Chondrocyte (in vitro differentiated cells): ENCODE results near the gene NME4. TPM values are rescaled to one million over a fixed set of nuclear protein-coding genes. Genes with fewer than 3 reads are reported as not detected.
A peak's percentile ranks its signal among the peaks of the same experiment; 100 is the strongest.

Experiments
- DNase-seq: peaks from one replicate; pipeline ENCODE4 v3.0.0; 2021; ENCODE audit warnings: mixed read lengths, low spot score
- H3K27ac Mint-ChIP-seq: one replicate; pipeline ENCODE4 v1.8.0; 2021; ENCODE audit warnings: mild to moderate bottlenecking, moderate library complexity, mixed read lengths; ENCODE audit not compliant: unreplicated experiment
- H3K27me3 Mint-ChIP-seq: 2 replicates; pipeline ENCODE4 v1.8.0; 2021; ENCODE audit warnings: low read depth, mixed read lengths
- H3K36me3 Mint-ChIP-seq: 2 replicates; pipeline ENCODE4 v1.8.0; 2021; ENCODE audit warnings: low read depth, mixed read lengths
- H3K4me1 Mint-ChIP-seq: 2 replicates; pipeline ENCODE4 v1.8.0; 2021; ENCODE audit warnings: low read depth, mild to moderate bottlenecking, mixed read lengths
- H3K4me3 Mint-ChIP-seq: one replicate; pipeline ENCODE4 v1.8.0; 2021; ENCODE audit warnings: mild to moderate bottlenecking, moderate library complexity, mixed read lengths; ENCODE audit not compliant: unreplicated experiment
- H3K9me3 Mint-ChIP-seq: 2 replicates; pipeline ENCODE4 v1.8.0; 2021; ENCODE audit warnings: low read depth, mixed read lengths
- total RNA-seq: library from RNA; stranded (reverse); gene quantifications from 3 replicates; pipeline ENCODE4 v1.2.1, GENCODE V29; 2021
- TF ChIP-seq, protein P1 (sequence below): fragments of 200-600 bp; sonication (generic); IDR thresholded peaks from 2 replicates; pipeline ENCODE4 v1.5.0; 2021; ENCODE audit warnings: antibody characterized with exemption, mild to moderate bottlenecking, moderate library complexity

NME4 gene
- total RNA-seq, 1 donor from 2014 or later: 231 TPM

DNA sequence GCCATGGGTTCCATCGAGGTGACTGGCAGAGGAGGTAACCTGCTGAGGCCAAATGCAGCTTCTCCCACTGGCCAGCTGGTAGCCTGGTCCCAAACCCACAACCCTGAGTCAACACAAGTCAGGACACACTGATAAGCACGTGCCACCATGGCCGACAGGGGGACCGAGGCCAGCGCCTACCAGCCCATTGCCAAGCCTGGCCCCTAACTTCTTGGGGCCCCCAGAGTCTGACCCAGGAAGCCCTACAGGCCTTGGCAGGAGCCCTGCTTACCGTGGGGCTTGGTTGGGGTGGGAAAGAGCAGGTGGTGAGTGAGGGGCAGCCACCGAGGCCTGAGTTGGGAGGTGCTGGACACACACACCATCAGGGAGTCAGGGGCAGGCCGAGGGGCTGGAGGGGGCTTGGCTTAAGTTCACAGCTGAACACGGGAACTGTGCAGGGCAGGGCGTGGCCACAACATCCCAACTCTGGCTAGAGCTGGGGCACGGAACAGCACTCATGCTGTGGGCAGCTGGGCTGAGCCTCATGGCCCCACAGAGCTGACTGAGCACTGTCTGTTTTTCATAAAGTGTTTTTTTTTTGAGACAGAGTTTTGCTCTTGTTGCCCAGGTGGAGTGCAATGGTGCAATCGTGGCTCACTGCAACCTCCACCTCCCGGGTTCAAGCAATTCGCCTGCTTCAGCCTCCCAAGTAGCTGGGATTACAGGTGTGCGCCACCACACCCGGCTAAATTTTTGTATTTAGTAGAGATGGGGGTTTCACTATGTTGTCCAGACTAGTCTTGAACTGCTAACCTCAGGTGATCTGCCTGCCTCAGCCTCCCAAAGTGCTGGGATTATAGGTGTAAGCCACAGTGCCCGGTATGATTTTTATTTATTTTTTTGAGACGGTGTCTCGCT, 32.2 kb upstream of the NME4 start:
- peaks cover 5% of the 10 kb centered on the region for H3K36me3 Mint-ChIP-seq
- peaks cover 5% of the 10 kb centered on the region for H3K4me1 Mint-ChIP-seq
- H3K4me3 Mint-ChIP-seq: no peak overlapping the region
- H3K27me3 Mint-ChIP-seq: no peaks in the 10 kb centered on the region
- no peak for DNase-seq
- H3K27ac Mint-ChIP-seq: no peak overlapping the region
- TF ChIP-seq, protein P1, sequence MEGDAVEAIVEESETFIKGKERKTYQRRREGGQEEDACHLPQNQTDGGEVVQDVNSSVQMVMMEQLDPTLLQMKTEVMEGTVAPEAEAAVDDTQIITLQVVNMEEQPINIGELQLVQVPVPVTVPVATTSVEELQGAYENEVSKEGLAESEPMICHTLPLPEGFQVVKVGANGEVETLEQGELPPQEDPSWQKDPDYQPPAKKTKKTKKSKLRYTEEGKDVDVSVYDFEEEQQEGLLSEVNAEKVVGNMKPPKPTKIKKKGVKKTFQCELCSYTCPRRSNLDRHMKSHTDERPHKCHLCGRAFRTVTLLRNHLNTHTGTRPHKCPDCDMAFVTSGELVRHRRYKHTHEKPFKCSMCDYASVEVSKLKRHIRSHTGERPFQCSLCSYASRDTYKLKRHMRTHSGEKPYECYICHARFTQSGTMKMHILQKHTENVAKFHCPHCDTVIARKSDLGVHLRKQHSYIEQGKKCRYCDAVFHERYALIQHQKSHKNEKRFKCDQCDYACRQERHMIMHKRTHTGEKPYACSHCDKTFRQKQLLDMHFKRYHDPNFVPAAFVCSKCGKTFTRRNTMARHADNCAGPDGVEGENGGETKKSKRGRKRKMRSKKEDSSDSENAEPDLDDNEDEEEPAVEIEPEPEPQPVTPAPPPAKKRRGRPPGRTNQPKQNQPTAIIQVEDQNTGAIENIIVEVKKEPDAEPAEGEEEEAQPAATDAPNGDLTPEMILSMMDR: no peak
- no peaks in the 10 kb centered on the region for H3K9me3 Mint-ChIP-seq

DNA sequence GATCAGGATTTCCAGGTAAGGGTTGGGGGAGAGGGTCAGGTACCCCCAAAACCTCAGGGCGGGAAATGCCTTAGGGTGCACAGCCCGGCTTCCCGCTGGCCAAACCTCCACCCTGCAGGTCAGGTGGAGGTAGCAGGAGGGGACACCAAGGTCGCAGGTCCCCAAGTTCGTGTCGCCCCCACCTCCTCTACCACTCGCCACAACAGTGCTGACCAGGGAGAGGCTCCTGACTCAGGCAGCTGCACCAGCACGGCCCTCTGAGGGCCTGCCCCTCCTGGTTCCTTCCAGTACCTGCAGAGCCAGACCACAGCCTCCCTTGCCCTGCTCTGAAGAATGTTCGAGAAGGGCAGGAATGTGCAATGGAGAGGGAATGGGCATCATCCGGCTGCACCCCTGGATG, 30.5 kb upstream of the NME4 start:
- Mint-ChIP-seq H3K27ac (no peak overlapping the region), H3K4me1 (peaks cover 16% of the 10 kb centered on the region), H3K36me3 (peaks cover 5% of the 10 kb centered on the region), H3K9me3 (no peaks in the 10 kb centered on the region), H3K4me3 (no peak overlapping the region), H3K27me3 (no peaks in the 10 kb centered on the region)
- no peak for DNase-seq
- TF ChIP-seq, protein P1: no peak

DNA sequence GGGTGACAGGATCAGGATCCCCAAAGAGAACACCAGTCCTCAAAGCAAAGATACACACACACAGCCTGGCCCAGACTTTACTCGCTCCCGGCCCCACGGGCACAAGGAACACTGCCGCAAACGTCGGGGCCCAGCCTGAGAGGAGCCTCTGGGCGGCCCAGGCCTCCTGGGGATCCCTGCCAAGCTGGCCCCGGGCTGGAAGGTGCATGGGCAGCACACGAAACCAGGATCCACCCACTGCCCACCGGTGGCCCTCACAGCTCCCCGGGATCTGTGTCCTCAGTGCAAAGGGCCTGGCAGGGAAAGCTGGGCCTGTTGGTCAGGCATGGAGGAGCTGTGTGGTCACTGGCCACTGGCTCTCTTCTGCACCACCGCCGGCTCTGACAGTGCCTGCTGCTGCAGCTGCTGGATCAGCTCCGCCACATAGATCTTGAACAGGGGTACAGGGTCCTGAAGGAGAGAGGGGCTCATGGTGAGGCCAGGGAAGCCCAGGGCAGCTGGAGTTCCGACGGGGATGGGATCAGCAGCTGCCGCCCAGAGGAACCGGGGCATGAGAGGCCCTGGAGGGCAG, 29.6 kb upstream of the NME4 start:
- H3K27ac Mint-ChIP-seq: no peak overlapping the region
- H3K9me3 Mint-ChIP-seq: no peaks in the 10 kb centered on the region
- peaks cover 11% of the 10 kb centered on the region for H3K4me1 Mint-ChIP-seq
- no peak overlapping the region for H3K4me3 Mint-ChIP-seq
- DNase-seq: peak; percentile 83
- TF ChIP-seq, protein P1: no peak
- no peaks in the 10 kb centered on the region for H3K27me3 Mint-ChIP-seq
- peaks cover 5% of the 10 kb centered on the region for H3K36me3 Mint-ChIP-seq

DNA sequence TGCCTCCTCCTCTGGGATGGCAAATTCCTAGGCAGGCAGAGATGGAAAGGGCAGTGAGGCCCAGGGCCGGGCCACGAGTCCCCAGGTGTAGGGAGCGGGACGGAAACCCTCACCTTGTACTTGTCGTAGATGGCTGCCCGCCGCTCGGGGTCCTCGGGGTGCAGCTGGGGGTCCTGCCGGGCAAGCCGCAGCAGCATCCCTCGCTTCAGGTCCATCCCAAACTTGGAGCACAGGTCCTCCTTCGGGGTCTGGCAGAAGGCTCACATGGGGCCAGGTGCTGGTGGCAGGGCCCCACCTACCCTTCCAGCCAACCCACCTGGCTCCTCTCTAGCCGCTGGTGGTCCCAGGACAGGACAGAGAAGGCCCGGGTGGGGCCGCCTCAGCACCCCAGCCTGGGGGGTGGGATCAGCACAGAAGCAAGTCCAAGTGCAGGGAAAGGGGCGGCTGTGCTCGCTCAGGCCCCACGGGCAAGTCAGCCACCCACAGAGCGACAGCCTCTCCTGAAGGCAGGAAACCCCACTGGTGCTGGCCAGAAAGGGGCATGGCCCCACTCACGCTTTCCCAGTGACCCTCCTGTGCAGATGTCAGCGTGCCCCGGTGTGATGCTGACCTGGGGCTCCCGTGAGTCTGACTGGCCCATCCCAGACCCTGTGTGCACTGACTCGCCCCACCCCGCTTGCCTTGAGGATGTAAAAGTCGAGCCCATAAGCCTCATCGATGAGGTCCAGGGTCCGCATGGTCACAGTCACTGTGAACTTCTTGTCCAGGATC, 28.4 kb upstream of the NME4 start:
- no peaks in the 10 kb centered on the region for H3K9me3 Mint-ChIP-seq
- H3K4me3 Mint-ChIP-seq: no peak overlapping the region
- TF ChIP-seq, protein P1: no peak
- H3K4me1 Mint-ChIP-seq: peaks cover 11% of the 10 kb centered on the region
- no peak overlapping the region for H3K27ac Mint-ChIP-seq
- no peaks in the 10 kb centered on the region for H3K27me3 Mint-ChIP-seq
- peaks cover 9% of the 10 kb centered on the region for H3K36me3 Mint-ChIP-seq
- DNase-seq: peak; percentile 92

DNA sequence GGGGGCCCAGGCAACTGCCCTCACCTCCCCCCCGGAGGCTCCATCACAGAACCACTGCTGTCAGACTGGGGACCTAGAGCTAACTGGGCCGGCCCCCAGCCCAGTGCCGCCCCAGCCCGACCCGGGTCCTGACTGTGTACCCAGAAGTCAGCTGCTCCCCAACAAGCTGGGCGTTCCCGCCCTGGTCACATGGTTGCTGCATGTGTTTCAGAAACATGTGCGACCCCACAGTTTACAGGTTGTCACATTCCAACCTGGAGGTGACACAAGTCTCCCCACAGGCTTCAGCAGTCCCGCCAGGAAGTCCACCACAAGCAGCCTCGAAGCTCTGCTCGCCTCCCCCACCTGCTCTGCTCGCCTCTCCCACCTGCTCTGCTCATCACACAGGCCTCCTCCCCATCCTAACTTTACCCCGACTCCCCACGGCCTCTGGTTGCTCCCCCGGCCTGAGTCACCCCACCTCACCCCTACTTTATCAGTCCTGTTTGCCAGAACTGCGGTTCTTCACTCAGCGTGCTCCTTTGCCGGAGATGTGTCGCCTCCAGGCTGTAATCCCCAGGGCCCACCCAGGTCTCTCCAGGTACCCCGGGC, 27.6 kb upstream of the NME4 start:
- Mint-ChIP-seq H3K36me3 (peaks cover 9% of the 10 kb centered on the region), H3K4me1 (peaks cover 11% of the 10 kb centered on the region), H3K27ac (no peak overlapping the region), H3K9me3 (no peaks in the 10 kb centered on the region), H3K27me3 (no peaks in the 10 kb centered on the region), H3K4me3 (peak overlapping the region; percentile 62)
- TF ChIP-seq, protein P1: no peak
- DNase-seq: no peak
